ENCODE results near the gene WFDC12. TPM values are rescaled to one million over a fixed set of nuclear protein-coding genes. Genes with fewer than 3 reads are reported as not detected.
"Not testable (repeated sequence)": the region's sequence is repeated elsewhere in the genome, so short reads cannot be mapped to it uniquely, and the experiment has no call there.

WFDC12 gene
- polyA plus RNA-seq (ENCODE audit: insufficient read length), result not detected

- DNase-seq (ENCODE audit: low read depth), result no peak
Observed at GRCh38 chr20:45124365-45124764, at the start of gene WFDC12. TSS of gene WFDC12 (minus strand) at chr20:45124465. CDS start at chr20:45124447, 18 bp downstream.

GRCh38 chr20:45173522-45173921 lies 49.3 kb upstream of the WFDC12 start:
- no peak for DNase-seq (ENCODE audit: low read depth)

- no peak for DNase-seq (ENCODE audit: low read depth)
Observed at GRCh38 chr20:45164906-45165305, 40.6 kb upstream of the WFDC12 start.

- no peak for DNase-seq (ENCODE audit: low read depth)
Observed at GRCh38 chr20:45163083-45163803, 39.0 kb upstream of the WFDC12 start.

- DNase-seq (ENCODE audit: low read depth), result no peak
Observed at GRCh38 chr20:45157962-45158361, 33.7 kb upstream of the WFDC12 start.

- no peak for DNase-seq (ENCODE audit: low read depth)
Observed at GRCh38 chr20:45156713-45157112, 32.4 kb upstream of the WFDC12 start.

GRCh38 chr20:45154794-45155193 lies 30.5 kb upstream of the WFDC12 start:
- not testable (repeated sequence) for DNase-seq (ENCODE audit: low read depth)

GRCh38 chr20:45154183-45154582 lies 29.9 kb upstream of the WFDC12 start:
- DNase-seq (ENCODE audit: low read depth), result no peak

- no peak for DNase-seq (ENCODE audit: low read depth)
Observed at GRCh38 chr20:45153752-45154151, 29.5 kb upstream of the WFDC12 start.

- DNase-seq (ENCODE audit: low read depth), result no peak
Observed at GRCh38 chr20:45153147-45153546, 28.9 kb upstream of the WFDC12 start.

- DNase-seq (ENCODE audit: low read depth), result no peak
Observed at GRCh38 chr20:45152405-45152804, 28.1 kb upstream of the WFDC12 start.

GRCh38 chr20:45149062-45149461 lies 24.8 kb upstream of the WFDC12 start:
- no peak for DNase-seq (ENCODE audit: low read depth)

- no peak for DNase-seq (ENCODE audit: low read depth)
Observed at GRCh38 chr20:45140836-45141235, 16.6 kb upstream of the WFDC12 start.

GRCh38 chr20:45139733-45140375 lies 15.6 kb upstream of the WFDC12 start:
- not testable (repeated sequence) for DNase-seq (ENCODE audit: low read depth)

- no peak for DNase-seq (ENCODE audit: low read depth)
Observed at GRCh38 chr20:45138561-45139300, 14.5 kb upstream of the WFDC12 start.

GRCh38 chr20:45136911-45137310 lies 12.6 kb upstream of the WFDC12 start:
- no peak for DNase-seq (ENCODE audit: low read depth)

- no peak for DNase-seq (ENCODE audit: low read depth)
Observed at GRCh38 chr20:45128099-45128498, 3.8 kb upstream of the WFDC12 start.

GRCh38 chr20:45121388-45121787 lies 2.9 kb downstream of the WFDC12 start:
- no peak for DNase-seq (ENCODE audit: low read depth)

GRCh38 chr20:45119556-45120266 lies 4.6 kb downstream of the WFDC12 start:
- no peak for DNase-seq (ENCODE audit: low read depth)

GRCh38 chr20:45118028-45118427 lies 6.2 kb downstream of the WFDC12 start:
- no peak for DNase-seq (ENCODE audit: low read depth)

- no peak for DNase-seq (ENCODE audit: low read depth)
Observed at GRCh38 chr20:45117581-45117980, 6.7 kb downstream of the WFDC12 start.

- DNase-seq (ENCODE audit: low read depth), result no peak
Observed at GRCh38 chr20:45115829-45116228, 8.4 kb downstream of the WFDC12 start.
